SK-N-SH treated with all-trans-retinoic acid at 6 μM for 48 hours (cell line): ENCODE measurements around the gene TTC39C.
"Not testable (repeated sequence)": the region's sequence is repeated elsewhere in the genome, so short reads cannot be mapped to it uniquely, and the experiment has no call there.

ENCODE experiments used
- ATAC-seq: fragments of 200-7000 bp; cut with Tn5 transposase; 3 replicates; pipeline ENCODE4 v1.9.1; 2020; ENCODE audit warnings: mild to moderate bottlenecking, moderate library complexity
- ARNTL ChIP-seq: fragments of 450-650 bp; formaldehyde crosslinking; IDR thresholded peaks from 2 replicates; pipeline ENCODE4 v1.5.0; 2020; ENCODE audit warnings: low read depth, mild to moderate bottlenecking, moderate library complexity, borderline replicate concordance
- BACH2 ChIP-seq: fragments of 250-450 bp; sonication (Bioruptor Pico); IDR thresholded peaks from 2 replicates; pipeline ENCODE4 v1.9.0; 2021; ENCODE audit warnings: mild to moderate bottlenecking, borderline replicate concordance
- CSDC2 ChIP-seq: fragments of 250-450 bp; sonication (Bioruptor Pico); IDR thresholded peaks from 2 replicates; pipeline ENCODE4 v1.5.0; 2020; ENCODE audit warnings: mild to moderate bottlenecking, moderate library complexity
- ESRRG ChIP-seq: fragments of 250-450 bp; sonication (Bioruptor Pico); IDR thresholded peaks from 2 replicates; pipeline ENCODE4 v1.6.1; 2021; ENCODE audit warnings: mild to moderate bottlenecking
- GLIS3 ChIP-seq: fragments of 250-450 bp; sonication (Bioruptor Pico); IDR thresholded peaks from 2 replicates; pipeline ENCODE4 v1.5.0; 2020; ENCODE audit warnings: mild to moderate bottlenecking, moderate library complexity
- ISL1 ChIP-seq: fragments of 250-450 bp; sonication (Bioruptor Pico); IDR thresholded peaks from 2 replicates; pipeline ENCODE4 v2.1.2; 2022; ENCODE audit warnings: mild to moderate bottlenecking, moderate library complexity
- PPARA ChIP-seq: fragments of 250-450 bp; sonication (Bioruptor Pico); IDR thresholded peaks from 2 replicates; pipeline ENCODE4 v1.5.0; 2020; ENCODE audit warnings: mild to moderate bottlenecking, borderline replicate concordance
- RARB ChIP-seq: fragments of 250-450 bp; sonication (Bioruptor Pico); IDR thresholded peaks from 2 replicates; pipeline ENCODE4 v1.8.0; 2021; ENCODE audit warnings: mild to moderate bottlenecking, moderate library complexity
- SNAI2 ChIP-seq: fragments of 250-450 bp; sonication (Bioruptor Pico); IDR thresholded peaks from 2 replicates; pipeline ENCODE4 v1.5.0; 2020; ENCODE audit warnings: mild to moderate bottlenecking, moderate library complexity
- TCF4 ChIP-seq: fragments of 250-450 bp; sonication (Bioruptor Pico); IDR thresholded peaks from 2 replicates; pipeline ENCODE4 v1.8.0; 2021; ENCODE audit warnings: mild to moderate bottlenecking, moderate library complexity, borderline replicate concordance
- TOX ChIP-seq: fragments of 250-450 bp; sonication (Bioruptor Pico); IDR thresholded peaks from 2 replicates; pipeline ENCODE4 v1.8.0; 2021; ENCODE audit warnings: mild to moderate bottlenecking, moderate library complexity, borderline replicate concordance
- ZC3H10 ChIP-seq: fragments of 250-450 bp; sonication (Bioruptor Pico); IDR thresholded peaks from 2 replicates; pipeline ENCODE4 v1.5.1; 2021; ENCODE audit warnings: mild to moderate bottlenecking, moderate library complexity
- ZFP3 ChIP-seq: fragments of 250-450 bp; sonication (Bioruptor Pico); IDR thresholded peaks from 2 replicates; pipeline ENCODE4 v1.5.0; 2020; ENCODE audit warnings: mild to moderate bottlenecking, moderate library complexity
- ZFP30 ChIP-seq: fragments of 450-650 bp; formaldehyde crosslinking; IDR thresholded peaks from 2 replicates; pipeline ENCODE4 v1.5.0; 2022; ENCODE audit warnings: mild to moderate bottlenecking, moderate library complexity
- ZNF565 ChIP-seq: fragments of 450-650 bp; formaldehyde crosslinking; conservative IDR thresholded peaks from 2 replicates; pipeline ENCODE4 v1.5.0; 2020; ENCODE audit warnings: low read depth, mild to moderate bottlenecking, moderate library complexity
- ZNF8 ChIP-seq: fragments of 450-650 bp; formaldehyde crosslinking; IDR thresholded peaks from 2 replicates; pipeline ENCODE4 v1.5.0; 2020; ENCODE audit warnings: mild to moderate bottlenecking, moderate library complexity
- TF ChIP-seq, protein P1 (sequence below): fragments of 250-450 bp; sonication (Bioruptor Pico); IDR thresholded peaks from 2 replicates; pipeline ENCODE4 v1.8.0; 2021; ENCODE audit warnings: low read depth, mild to moderate bottlenecking, moderate library complexity, borderline replicate concordance
- TF ChIP-seq, protein P2 (sequence below): fragments of 250-450 bp; sonication (Bioruptor Pico); IDR thresholded peaks from 2 replicates; pipeline ENCODE4 v1.5.1; 2021; ENCODE audit warnings: mild to moderate bottlenecking, moderate library complexity
- TF ChIP-seq, protein P3 (sequence below): fragments of 250-450 bp; sonication (Bioruptor Pico); IDR thresholded peaks from 2 replicates; pipeline ENCODE4 v1.5.1; 2020; ENCODE audit warnings: low read depth, mild to moderate bottlenecking, moderate library complexity
- TF ChIP-seq, protein P4 (sequence below): fragments of 250-450 bp; sonication (Bioruptor Pico); IDR thresholded peaks from 2 replicates; pipeline ENCODE4 v1.5.0; 2020; ENCODE audit warnings: mild to moderate bottlenecking, moderate library complexity

TTC39C gene

GRCh38 chr18:24136967-24137373 lies 122.4 kb downstream of the TTC39C start (continued):
- TF ChIP-seq CSDC2 (CRISPR knock-in tag) (no peak), ZNF565 (CRISPR knock-in tag) (no peak)

DNA sequence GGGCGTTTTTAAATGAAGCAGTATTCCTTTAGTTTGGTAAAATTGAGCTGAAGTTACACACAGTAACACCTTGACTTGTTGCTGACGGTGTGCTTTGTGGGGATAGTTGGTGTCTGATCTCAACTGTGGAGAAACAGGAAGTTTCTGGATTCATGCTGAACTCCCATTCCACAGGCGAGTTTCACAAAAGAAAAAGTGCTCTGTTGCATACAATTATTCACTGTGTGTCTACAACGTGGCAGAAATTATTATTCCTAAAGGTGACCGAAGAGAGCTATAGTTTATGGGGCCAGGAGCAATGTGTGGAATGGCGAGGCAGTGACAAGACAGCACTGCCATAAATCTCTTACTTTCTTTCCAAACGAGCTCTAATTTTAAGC lies 123.8 kb downstream of the TTC39C start:
- no peak for TF ChIP-seq RARB (CRISPR knock-in tag)
- no peak for TF ChIP-seq ARNTL
- no peak for TF ChIP-seq CSDC2 (CRISPR knock-in tag)
- no peak for TF ChIP-seq GLIS3
- TF ChIP-seq TOX (CRISPR knock-in tag) = no peak
- TF ChIP-seq ZFP3 (CRISPR knock-in tag) = no peak
- TF ChIP-seq ISL1 (CRISPR knock-in tag) = no peak
- TF ChIP-seq, protein P1, sequence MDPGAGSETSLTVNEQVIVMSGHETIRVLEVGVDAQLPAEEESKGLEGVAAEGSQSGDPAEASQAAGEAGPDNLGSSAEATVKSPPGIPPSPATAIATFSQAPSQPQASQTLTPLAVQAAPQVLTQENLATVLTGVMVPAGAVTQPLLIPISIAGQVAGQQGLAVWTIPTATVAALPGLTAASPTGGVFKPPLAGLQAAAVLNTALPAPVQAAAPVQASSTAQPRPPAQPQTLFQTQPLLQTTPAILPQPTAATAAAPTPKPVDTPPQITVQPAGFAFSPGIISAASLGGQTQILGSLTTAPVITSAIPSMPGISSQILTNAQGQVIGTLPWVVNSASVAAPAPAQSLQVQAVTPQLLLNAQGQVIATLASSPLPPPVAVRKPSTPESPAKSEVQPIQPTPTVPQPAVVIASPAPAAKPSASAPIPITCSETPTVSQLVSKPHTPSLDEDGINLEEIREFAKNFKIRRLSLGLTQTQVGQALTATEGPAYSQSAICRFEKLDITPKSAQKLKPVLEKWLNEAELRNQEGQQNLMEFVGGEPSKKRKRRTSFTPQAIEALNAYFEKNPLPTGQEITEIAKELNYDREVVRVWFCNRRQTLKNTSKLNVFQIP (CRISPR knock-in tag) = no peak
- TF ChIP-seq, protein P2, sequence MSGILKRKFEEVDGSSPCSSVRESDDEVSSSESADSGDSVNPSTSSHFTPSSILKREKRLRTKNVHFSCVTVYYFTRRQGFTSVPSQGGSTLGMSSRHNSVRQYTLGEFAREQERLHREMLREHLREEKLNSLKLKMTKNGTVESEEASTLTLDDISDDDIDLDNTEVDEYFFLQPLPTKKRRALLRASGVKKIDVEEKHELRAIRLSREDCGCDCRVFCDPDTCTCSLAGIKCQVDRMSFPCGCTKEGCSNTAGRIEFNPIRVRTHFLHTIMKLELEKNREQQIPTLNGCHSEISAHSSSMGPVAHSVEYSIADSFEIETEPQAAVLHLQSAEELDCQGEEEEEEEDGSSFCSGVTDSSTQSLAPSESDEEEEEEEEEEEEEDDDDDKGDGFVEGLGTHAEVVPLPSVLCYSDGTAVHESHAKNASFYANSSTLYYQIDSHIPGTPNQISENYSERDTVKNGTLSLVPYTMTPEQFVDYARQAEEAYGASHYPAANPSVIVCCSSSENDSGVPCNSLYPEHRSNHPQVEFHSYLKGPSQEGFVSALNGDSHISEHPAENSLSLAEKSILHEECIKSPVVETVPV (CRISPR knock-in tag) = no peak
- ATAC-seq = peak; percentile 10

DNA sequence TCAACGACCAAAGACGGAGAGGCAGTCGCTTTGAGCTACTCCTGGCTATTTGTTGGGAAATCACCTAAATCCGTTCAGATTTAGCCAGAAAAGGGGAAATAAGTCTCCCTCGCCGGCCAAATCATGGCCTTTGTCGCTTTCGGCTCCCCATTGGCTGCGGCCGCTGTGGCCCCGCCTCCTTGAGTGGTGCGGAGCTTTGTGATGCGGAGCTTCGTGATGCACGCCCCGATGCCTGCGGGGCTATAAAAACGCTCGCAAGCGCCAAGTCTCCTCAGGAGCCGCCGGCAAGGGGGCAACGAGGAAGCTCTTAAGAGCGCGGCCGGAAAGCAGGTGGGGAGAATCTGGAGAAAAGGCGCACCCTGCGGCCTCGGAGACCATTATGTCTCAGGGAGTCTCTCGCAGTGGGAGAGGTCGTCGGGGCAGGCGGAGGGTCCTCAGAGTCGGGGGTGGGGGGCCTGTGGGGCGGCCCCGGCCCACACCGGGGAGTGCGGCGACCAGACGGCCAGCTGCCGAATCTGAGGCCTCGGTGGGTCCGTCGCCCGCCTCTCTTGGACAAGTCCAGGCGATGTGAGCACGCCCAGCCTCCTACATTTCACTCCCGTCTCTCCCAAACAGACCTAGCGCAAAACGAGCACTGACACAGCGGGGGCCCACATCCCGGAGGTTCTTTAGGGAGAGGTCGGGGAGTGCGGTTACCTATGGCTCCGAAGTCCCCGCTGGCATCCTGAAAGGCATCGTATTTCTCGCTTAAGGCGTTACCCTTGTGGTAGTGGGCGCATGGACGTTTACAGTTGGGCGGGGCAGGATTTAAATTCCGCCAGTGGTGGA lies 124.4 kb downstream of the TTC39C start, which contains the start of gene CABYR:
Gene CABYR, plus strand, starts transcription at position 274 of the 828 bp plus-strand sequence. CDS start 4,053 bp downstream, outside the sequence.
- ATAC-seq = peak; percentile 94
- TF ChIP-seq ESRRG (CRISPR knock-in tag) = 0 out of 2 replicates have a peak, but pooled peaks have one; percentile 10
- peak; percentile 66; the same call in 1 of the 2 replicates for TF ChIP-seq GLIS3
- TF ChIP-seq TOX (CRISPR knock-in tag) = peak; percentile 62; the same call in 1 of the 2 replicates
- no peak for TF ChIP-seq SNAI2
- TF ChIP-seq CSDC2 (CRISPR knock-in tag) = 0 out of 2 replicates have a peak, but pooled peaks have one; percentile 11
- TF ChIP-seq BACH2 (CRISPR knock-in tag) = no peak
- TF ChIP-seq RARB (CRISPR knock-in tag) = no peak
- no peak for TF ChIP-seq TCF4 (CRISPR knock-in tag)
- peak; percentile 68; the same call in 1 of the 2 replicates for TF ChIP-seq ZC3H10 (CRISPR knock-in tag)

DNA sequence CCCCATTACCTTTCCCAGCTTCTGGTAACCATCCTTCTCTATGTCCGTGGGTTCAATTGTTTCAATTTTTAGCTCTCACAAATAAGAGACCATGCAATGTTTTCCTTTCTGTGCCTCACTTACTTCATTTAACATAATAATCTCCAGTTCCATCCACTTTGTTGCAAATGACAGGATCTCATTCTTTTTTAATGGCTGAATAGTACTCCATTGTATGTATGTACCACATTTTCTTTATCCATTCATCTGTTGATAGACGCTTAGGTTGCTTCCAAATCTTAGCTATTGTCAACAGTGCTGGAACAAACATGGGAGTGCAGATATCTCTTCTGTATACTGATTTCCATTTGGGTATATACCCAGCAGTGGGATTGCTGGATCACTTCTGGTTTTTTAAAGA lies 126.1 kb downstream of the TTC39C start:
- TF ChIP-seq ZNF8 (CRISPR knock-in tag) (peak; percentile 80), ZFP30 (no peak)
- no peak for ATAC-seq

DNA sequence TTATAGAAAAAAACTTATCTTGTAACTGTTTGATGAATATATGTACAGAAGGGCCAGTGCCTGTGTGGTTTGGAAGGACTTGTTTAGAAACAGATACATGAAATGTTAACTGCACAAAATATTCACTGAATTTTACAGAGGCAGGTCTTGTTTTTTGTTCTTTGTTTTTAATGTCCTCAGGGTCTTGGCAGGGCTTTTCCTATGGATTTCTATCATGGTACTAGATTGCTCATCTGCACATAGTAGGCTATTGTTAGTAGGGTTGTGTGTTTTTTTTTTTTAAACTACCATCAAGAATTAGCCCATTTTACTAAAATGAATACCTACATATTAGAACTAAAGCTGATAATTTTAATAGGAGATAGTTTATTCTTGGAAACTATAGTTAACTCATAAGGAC lies 127.8 kb downstream of the TTC39C start:
- no peak for ATAC-seq

GRCh38 chr18:24149591-24149990 lies 135.0 kb downstream of the TTC39C start:
- ATAC-seq = not testable (repeated sequence)

More for the DNA sequence above, 127.8 kb downstream of the TTC39C start:
- TF ChIP-seq PPARA (CRISPR knock-in tag) (no peak), ARNTL (no peak), TOX (CRISPR knock-in tag) (no peak), RARB (CRISPR knock-in tag) (no peak)
- TF ChIP-seq, protein P3, sequence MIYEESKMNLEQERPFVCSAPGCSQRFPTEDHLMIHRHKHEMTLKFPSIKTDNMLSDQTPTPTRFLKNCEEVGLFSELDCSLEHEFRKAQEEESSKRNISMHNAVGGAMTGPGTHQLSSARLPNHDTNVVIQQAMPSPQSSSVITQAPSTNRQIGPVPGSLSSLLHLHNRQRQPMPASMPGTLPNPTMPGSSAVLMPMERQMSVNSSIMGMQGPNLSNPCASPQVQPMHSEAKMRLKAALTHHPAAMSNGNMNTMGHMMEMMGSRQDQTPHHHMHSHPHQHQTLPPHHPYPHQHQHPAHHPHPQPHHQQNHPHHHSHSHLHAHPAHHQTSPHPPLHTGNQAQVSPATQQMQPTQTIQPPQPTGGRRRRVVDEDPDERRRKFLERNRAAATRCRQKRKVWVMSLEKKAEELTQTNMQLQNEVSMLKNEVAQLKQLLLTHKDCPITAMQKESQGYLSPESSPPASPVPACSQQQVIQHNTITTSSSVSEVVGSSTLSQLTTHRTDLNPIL (CRISPR knock-in tag) = no peak

DNA sequence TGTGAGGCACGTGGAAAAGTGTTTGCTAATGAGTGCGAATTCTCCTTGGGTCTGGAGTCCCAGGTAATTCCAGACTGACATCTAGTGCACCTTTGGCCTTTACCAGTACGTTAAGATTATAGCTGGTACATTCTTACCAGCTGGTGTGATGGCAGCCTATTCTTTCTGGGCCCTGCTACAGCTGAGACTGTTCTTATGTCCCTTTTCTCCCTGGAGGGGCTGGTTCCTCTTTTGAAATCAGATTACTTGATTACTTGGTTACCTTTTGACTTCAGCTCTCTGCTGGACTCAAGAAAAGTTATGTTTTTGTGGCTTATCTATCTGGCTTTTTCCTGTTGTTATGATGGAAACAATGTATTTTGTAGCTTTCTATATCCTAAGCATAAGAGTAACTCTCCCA lies 138.8 kb downstream of the TTC39C start:
- no peak for TF ChIP-seq ZNF8 (CRISPR knock-in tag)
- TF ChIP-seq RARB (CRISPR knock-in tag) = no peak
- TF ChIP-seq BACH2 (CRISPR knock-in tag) = no peak
- TF ChIP-seq, protein P2 (CRISPR knock-in tag) = no peak
- TF ChIP-seq, protein P4, sequence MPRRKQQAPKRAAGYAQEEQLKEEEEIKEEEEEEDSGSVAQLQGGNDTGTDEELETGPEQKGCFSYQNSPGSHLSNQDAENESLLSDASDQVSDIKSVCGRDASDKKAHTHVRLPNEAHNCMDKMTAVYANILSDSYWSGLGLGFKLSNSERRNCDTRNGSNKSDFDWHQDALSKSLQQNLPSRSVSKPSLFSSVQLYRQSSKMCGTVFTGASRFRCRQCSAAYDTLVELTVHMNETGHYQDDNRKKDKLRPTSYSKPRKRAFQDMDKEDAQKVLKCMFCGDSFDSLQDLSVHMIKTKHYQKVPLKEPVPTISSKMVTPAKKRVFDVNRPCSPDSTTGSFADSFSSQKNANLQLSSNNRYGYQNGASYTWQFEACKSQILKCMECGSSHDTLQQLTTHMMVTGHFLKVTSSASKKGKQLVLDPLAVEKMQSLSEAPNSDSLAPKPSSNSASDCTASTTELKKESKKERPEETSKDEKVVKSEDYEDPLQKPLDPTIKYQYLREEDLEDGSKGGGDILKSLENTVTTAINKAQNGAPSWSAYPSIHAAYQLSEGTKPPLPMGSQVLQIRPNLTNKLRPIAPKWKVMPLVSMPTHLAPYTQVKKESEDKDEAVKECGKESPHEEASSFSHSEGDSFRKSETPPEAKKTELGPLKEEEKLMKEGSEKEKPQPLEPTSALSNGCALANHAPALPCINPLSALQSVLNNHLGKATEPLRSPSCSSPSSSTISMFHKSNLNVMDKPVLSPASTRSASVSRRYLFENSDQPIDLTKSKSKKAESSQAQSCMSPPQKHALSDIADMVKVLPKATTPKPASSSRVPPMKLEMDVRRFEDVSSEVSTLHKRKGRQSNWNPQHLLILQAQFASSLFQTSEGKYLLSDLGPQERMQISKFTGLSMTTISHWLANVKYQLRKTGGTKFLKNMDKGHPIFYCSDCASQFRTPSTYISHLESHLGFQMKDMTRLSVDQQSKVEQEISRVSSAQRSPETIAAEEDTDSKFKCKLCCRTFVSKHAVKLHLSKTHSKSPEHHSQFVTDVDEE (CRISPR knock-in tag) = no peak
- TF ChIP-seq SNAI2 = no peak
- ATAC-seq = no peak
